SK-N-SH treated with all-trans-retinoic acid at 6 μM for 48 hours (cell line): ENCODE results near the gene UBL3.

Experiments used
- ATAC-seq: fragments of 200-7000 bp; cut with Tn5 transposase; 3 replicates; pipeline ENCODE4 v1.9.1; 2020; ENCODE audit warnings: mild to moderate bottlenecking, moderate library complexity
- ARNTL ChIP-seq: fragments of 450-650 bp; formaldehyde crosslinking; IDR thresholded peaks from 2 replicates; pipeline ENCODE4 v1.5.0; 2020; ENCODE audit warnings: low read depth, mild to moderate bottlenecking, moderate library complexity, borderline replicate concordance
- BACH2 ChIP-seq: fragments of 250-450 bp; sonication (Bioruptor Pico); IDR thresholded peaks from 2 replicates; pipeline ENCODE4 v1.9.0; 2021; ENCODE audit warnings: mild to moderate bottlenecking, borderline replicate concordance
- CSDC2 ChIP-seq: fragments of 250-450 bp; sonication (Bioruptor Pico); IDR thresholded peaks from 2 replicates; pipeline ENCODE4 v1.5.0; 2020; ENCODE audit warnings: mild to moderate bottlenecking, moderate library complexity
- ESRRG ChIP-seq: fragments of 250-450 bp; sonication (Bioruptor Pico); IDR thresholded peaks from 2 replicates; pipeline ENCODE4 v1.6.1; 2021; ENCODE audit warnings: mild to moderate bottlenecking
- ISL1 ChIP-seq: fragments of 250-450 bp; sonication (Bioruptor Pico); IDR thresholded peaks from 2 replicates; pipeline ENCODE4 v2.1.2; 2022; ENCODE audit warnings: mild to moderate bottlenecking, moderate library complexity
- OSR1 ChIP-seq: fragments of 250-450 bp; sonication (Bioruptor Pico); IDR thresholded peaks from 2 replicates; pipeline ENCODE4 v1.8.0; 2022; ENCODE audit warnings: moderate library complexity, mild to moderate bottlenecking, inconsistent platforms
- PPARA ChIP-seq: fragments of 250-450 bp; sonication (Bioruptor Pico); IDR thresholded peaks from 2 replicates; pipeline ENCODE4 v1.5.0; 2020; ENCODE audit warnings: mild to moderate bottlenecking, borderline replicate concordance
- RARB ChIP-seq: fragments of 250-450 bp; sonication (Bioruptor Pico); IDR thresholded peaks from 2 replicates; pipeline ENCODE4 v1.8.0; 2021; ENCODE audit warnings: mild to moderate bottlenecking, moderate library complexity
- SNAI2 ChIP-seq: fragments of 250-450 bp; sonication (Bioruptor Pico); IDR thresholded peaks from 2 replicates; pipeline ENCODE4 v1.5.0; 2020; ENCODE audit warnings: mild to moderate bottlenecking, moderate library complexity
- TCF4 ChIP-seq: fragments of 250-450 bp; sonication (Bioruptor Pico); IDR thresholded peaks from 2 replicates; pipeline ENCODE4 v1.8.0; 2021; ENCODE audit warnings: mild to moderate bottlenecking, moderate library complexity, borderline replicate concordance
- TOX ChIP-seq: fragments of 250-450 bp; sonication (Bioruptor Pico); IDR thresholded peaks from 2 replicates; pipeline ENCODE4 v1.8.0; 2021; ENCODE audit warnings: mild to moderate bottlenecking, moderate library complexity, borderline replicate concordance
- ZC3H10 ChIP-seq: fragments of 250-450 bp; sonication (Bioruptor Pico); IDR thresholded peaks from 2 replicates; pipeline ENCODE4 v1.5.1; 2021; ENCODE audit warnings: mild to moderate bottlenecking, moderate library complexity
- ZFP3 ChIP-seq: fragments of 250-450 bp; sonication (Bioruptor Pico); IDR thresholded peaks from 2 replicates; pipeline ENCODE4 v1.5.0; 2020; ENCODE audit warnings: mild to moderate bottlenecking, moderate library complexity
- ZFP30 ChIP-seq: fragments of 450-650 bp; formaldehyde crosslinking; IDR thresholded peaks from 2 replicates; pipeline ENCODE4 v1.5.0; 2022; ENCODE audit warnings: mild to moderate bottlenecking, moderate library complexity
- ZNF565 ChIP-seq: fragments of 450-650 bp; formaldehyde crosslinking; conservative IDR thresholded peaks from 2 replicates; pipeline ENCODE4 v1.5.0; 2020; ENCODE audit warnings: low read depth, mild to moderate bottlenecking, moderate library complexity
- ZNF70 ChIP-seq: fragments of 450-650 bp; formaldehyde crosslinking; IDR thresholded peaks from 2 replicates; pipeline ENCODE4 v1.5.0; 2020; ENCODE audit warnings: mild to moderate bottlenecking, moderate library complexity
- ZNF8 ChIP-seq: fragments of 450-650 bp; formaldehyde crosslinking; IDR thresholded peaks from 2 replicates; pipeline ENCODE4 v1.5.0; 2020; ENCODE audit warnings: mild to moderate bottlenecking, moderate library complexity
- TF ChIP-seq, protein P1 (sequence below): fragments of 250-450 bp; sonication (Bioruptor Pico); IDR thresholded peaks from 2 replicates; pipeline ENCODE4 v1.8.0; 2021; ENCODE audit warnings: low read depth, mild to moderate bottlenecking, moderate library complexity, borderline replicate concordance
- TF ChIP-seq, protein P2 (sequence below): fragments of 250-450 bp; sonication (Bioruptor Pico); IDR thresholded peaks from 2 replicates; pipeline ENCODE4 v1.5.1; 2021; ENCODE audit warnings: mild to moderate bottlenecking, moderate library complexity
- TF ChIP-seq, protein P3 (sequence below): fragments of 250-450 bp; sonication (Bioruptor Pico); IDR thresholded peaks from 2 replicates; pipeline ENCODE4 v1.8.0; 2020; ENCODE audit warnings: mild to moderate bottlenecking, moderate library complexity, borderline replicate concordance
- TF ChIP-seq, protein P4 (sequence below): fragments of 250-450 bp; sonication (Bioruptor Pico); IDR thresholded peaks from 2 replicates; pipeline ENCODE4 v1.5.0; 2020; ENCODE audit warnings: mild to moderate bottlenecking, moderate library complexity
- TF ChIP-seq, protein P5 (sequence below): fragments of 250-450 bp; sonication (Bioruptor Pico); IDR thresholded peaks from 2 replicates; pipeline ENCODE4 v1.5.1; 2020; ENCODE audit warnings: low read depth, mild to moderate bottlenecking, moderate library complexity

Gene UBL3

DNA sequence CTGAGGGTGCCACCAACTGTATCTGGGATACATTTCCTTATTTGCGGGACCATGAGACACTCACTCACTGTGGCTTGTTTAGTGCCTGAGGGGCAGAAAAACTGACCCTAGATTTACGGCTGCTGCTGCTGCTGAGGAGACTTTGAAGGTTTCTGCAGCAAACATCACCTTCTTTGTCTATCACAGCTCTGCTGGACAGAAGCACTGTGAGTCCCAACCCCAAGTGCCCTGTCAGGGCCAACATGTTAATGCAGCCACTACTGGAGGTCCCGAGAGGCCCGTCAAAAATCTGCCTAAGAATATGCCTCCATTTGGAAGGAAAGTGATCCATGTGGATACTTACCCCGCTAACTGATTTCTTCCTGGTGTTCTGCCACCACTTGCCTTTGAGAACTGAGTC, 37.3 kb upstream of the UBL3 start:
- ATAC-seq: no peak
- no peak for TF ChIP-seq ZC3H10 (CRISPR knock-in tag)
- TF ChIP-seq ZNF8 (CRISPR knock-in tag): no peak
- TF ChIP-seq, protein P1, sequence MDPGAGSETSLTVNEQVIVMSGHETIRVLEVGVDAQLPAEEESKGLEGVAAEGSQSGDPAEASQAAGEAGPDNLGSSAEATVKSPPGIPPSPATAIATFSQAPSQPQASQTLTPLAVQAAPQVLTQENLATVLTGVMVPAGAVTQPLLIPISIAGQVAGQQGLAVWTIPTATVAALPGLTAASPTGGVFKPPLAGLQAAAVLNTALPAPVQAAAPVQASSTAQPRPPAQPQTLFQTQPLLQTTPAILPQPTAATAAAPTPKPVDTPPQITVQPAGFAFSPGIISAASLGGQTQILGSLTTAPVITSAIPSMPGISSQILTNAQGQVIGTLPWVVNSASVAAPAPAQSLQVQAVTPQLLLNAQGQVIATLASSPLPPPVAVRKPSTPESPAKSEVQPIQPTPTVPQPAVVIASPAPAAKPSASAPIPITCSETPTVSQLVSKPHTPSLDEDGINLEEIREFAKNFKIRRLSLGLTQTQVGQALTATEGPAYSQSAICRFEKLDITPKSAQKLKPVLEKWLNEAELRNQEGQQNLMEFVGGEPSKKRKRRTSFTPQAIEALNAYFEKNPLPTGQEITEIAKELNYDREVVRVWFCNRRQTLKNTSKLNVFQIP: no peak
- no peak for TF ChIP-seq ZNF70 (CRISPR knock-in tag)
- no peak for TF ChIP-seq CSDC2
- TF ChIP-seq OSR1 (CRISPR knock-in tag): no peak
- TF ChIP-seq BACH2 (CRISPR knock-in tag): no peak
- TF ChIP-seq SNAI2: no peak
- no peak for TF ChIP-seq ZFP3 (CRISPR knock-in tag)
- no peak for TF ChIP-seq PPARA (CRISPR knock-in tag)
- no peak for TF ChIP-seq ARNTL (CRISPR knock-in tag)
- no peak for TF ChIP-seq TCF4 (CRISPR knock-in tag)
- no peak for TF ChIP-seq ZFP30 (CRISPR knock-in tag)
- TF ChIP-seq, protein P2, sequence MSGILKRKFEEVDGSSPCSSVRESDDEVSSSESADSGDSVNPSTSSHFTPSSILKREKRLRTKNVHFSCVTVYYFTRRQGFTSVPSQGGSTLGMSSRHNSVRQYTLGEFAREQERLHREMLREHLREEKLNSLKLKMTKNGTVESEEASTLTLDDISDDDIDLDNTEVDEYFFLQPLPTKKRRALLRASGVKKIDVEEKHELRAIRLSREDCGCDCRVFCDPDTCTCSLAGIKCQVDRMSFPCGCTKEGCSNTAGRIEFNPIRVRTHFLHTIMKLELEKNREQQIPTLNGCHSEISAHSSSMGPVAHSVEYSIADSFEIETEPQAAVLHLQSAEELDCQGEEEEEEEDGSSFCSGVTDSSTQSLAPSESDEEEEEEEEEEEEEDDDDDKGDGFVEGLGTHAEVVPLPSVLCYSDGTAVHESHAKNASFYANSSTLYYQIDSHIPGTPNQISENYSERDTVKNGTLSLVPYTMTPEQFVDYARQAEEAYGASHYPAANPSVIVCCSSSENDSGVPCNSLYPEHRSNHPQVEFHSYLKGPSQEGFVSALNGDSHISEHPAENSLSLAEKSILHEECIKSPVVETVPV (CRISPR knock-in tag): no peak
- no peak for TF ChIP-seq ISL1
- no peak for TF ChIP-seq RARB (CRISPR knock-in tag)
- TF ChIP-seq, all 23 proteins: peak for 0

DNA sequence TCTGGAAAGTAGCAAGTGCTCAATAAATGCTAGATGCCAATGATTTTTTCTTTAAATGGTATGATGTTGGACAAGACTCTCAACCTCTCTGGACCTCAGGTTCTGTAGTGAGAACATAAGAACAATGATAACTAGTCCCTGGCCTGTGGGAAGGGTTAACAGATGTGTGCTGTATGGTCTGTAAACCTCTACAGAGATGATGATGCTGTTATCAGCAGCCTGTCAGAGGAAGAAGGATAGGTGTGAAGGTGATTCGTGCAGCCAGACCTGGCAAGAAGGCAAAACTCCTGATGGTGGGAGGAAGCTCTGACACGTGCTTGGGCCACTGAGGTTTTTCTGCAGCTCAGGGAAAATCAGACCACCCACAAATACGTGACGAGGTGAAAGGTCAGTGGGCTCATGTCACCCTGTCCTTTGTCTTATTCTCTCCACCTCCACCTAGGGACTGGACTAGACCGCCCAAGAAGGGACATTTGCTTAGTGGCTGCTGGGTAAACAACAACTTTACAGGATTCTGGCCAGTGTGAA, 36.7 kb upstream of the UBL3 start:
- no peak for TF ChIP-seq ZNF565 (CRISPR knock-in tag)
- TF ChIP-seq TOX: no peak
- TF ChIP-seq, protein P3, sequence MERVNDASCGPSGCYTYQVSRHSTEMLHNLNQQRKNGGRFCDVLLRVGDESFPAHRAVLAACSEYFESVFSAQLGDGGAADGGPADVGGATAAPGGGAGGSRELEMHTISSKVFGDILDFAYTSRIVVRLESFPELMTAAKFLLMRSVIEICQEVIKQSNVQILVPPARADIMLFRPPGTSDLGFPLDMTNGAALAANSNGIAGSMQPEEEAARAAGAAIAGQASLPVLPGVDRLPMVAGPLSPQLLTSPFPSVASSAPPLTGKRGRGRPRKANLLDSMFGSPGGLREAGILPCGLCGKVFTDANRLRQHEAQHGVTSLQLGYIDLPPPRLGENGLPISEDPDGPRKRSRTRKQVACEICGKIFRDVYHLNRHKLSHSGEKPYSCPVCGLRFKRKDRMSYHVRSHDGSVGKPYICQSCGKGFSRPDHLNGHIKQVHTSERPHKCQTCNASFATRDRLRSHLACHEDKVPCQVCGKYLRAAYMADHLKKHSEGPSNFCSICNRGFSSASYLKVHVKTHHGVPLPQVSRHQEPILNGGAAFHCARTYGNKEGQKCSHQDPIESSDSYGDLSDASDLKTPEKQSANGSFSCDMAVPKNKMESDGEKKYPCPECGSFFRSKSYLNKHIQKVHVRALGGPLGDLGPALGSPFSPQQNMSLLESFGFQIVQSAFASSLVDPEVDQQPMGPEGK (CRISPR knock-in tag): no peak
- TF ChIP-seq SNAI2: no peak
- no peak for TF ChIP-seq ZC3H10 (CRISPR knock-in tag)
- no peak for TF ChIP-seq RARB (CRISPR knock-in tag)
- TF ChIP-seq, protein P4, sequence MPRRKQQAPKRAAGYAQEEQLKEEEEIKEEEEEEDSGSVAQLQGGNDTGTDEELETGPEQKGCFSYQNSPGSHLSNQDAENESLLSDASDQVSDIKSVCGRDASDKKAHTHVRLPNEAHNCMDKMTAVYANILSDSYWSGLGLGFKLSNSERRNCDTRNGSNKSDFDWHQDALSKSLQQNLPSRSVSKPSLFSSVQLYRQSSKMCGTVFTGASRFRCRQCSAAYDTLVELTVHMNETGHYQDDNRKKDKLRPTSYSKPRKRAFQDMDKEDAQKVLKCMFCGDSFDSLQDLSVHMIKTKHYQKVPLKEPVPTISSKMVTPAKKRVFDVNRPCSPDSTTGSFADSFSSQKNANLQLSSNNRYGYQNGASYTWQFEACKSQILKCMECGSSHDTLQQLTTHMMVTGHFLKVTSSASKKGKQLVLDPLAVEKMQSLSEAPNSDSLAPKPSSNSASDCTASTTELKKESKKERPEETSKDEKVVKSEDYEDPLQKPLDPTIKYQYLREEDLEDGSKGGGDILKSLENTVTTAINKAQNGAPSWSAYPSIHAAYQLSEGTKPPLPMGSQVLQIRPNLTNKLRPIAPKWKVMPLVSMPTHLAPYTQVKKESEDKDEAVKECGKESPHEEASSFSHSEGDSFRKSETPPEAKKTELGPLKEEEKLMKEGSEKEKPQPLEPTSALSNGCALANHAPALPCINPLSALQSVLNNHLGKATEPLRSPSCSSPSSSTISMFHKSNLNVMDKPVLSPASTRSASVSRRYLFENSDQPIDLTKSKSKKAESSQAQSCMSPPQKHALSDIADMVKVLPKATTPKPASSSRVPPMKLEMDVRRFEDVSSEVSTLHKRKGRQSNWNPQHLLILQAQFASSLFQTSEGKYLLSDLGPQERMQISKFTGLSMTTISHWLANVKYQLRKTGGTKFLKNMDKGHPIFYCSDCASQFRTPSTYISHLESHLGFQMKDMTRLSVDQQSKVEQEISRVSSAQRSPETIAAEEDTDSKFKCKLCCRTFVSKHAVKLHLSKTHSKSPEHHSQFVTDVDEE (CRISPR knock-in tag): no peak
- TF ChIP-seq, protein P5, sequence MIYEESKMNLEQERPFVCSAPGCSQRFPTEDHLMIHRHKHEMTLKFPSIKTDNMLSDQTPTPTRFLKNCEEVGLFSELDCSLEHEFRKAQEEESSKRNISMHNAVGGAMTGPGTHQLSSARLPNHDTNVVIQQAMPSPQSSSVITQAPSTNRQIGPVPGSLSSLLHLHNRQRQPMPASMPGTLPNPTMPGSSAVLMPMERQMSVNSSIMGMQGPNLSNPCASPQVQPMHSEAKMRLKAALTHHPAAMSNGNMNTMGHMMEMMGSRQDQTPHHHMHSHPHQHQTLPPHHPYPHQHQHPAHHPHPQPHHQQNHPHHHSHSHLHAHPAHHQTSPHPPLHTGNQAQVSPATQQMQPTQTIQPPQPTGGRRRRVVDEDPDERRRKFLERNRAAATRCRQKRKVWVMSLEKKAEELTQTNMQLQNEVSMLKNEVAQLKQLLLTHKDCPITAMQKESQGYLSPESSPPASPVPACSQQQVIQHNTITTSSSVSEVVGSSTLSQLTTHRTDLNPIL: no peak
- no peak for TF ChIP-seq OSR1 (CRISPR knock-in tag)
- no peak for TF ChIP-seq ISL1
- no peak for TF ChIP-seq BACH2 (CRISPR knock-in tag)
- TF ChIP-seq ZFP30 (CRISPR knock-in tag): no peak
- TF ChIP-seq ZNF70 (CRISPR knock-in tag): no peak
- TF ChIP-seq TCF4 (CRISPR knock-in tag): no peak
- ATAC-seq: no peak

DNA sequence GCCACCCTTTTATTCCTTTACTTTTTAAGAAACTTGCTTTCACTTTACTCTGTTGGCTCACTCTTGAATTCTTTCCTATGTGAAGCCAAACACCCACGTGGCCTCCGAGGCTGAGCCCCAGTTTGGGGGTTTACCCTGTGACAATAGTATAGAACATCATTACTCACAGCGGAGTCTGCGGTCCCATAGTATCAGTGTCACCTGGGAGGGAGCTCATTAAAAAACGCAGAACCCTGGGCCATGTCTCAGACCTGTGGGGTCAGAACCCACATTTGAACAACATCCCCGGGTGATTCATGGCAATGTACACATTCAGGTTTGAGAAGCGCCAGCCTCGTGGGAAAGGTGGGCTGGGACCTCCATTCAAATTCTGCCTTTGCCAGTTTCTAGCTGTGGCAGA, 36.0 kb upstream of the UBL3 start:
- ATAC-seq: no peak
- TF ChIP-seq ZNF565 (CRISPR knock-in tag): no peak
- no peak for TF ChIP-seq TCF4 (CRISPR knock-in tag)
- no peak for TF ChIP-seq ZFP30 (CRISPR knock-in tag)
- TF ChIP-seq ARNTL (CRISPR knock-in tag): no peak
- TF ChIP-seq TOX: no peak
- no peak for TF ChIP-seq RARB (CRISPR knock-in tag)
- no peak for TF ChIP-seq ESRRG
- TF ChIP-seq ZNF70 (CRISPR knock-in tag): no peak
- TF ChIP-seq, protein P4 (CRISPR knock-in tag): no peak
- TF ChIP-seq OSR1 (CRISPR knock-in tag): no peak
- no peak for TF ChIP-seq SNAI2
